HFFc6 (cell line): ENCODE results near the gene TULP4. TPM values are rescaled to one million over a fixed set of nuclear protein-coding genes. Genes with fewer than 3 reads are reported as not detected.

Experiments
- DNase-seq: peaks from one replicate; pipeline ENCODE4 v3.0.0-alpha.2; 2018
- H3K27ac Mint-ChIP-seq: 2 replicates; pipeline ENCODE4 v1.8.0; 2020; ENCODE audit warnings: mild to moderate bottlenecking, mixed read lengths
- H3K27me3 Mint-ChIP-seq: 2 replicates; pipeline ENCODE4 v1.8.0; 2021; ENCODE audit warnings: mild to moderate bottlenecking, moderate library complexity, mixed read lengths; ENCODE audit not compliant: insufficient read depth
- H3K36me3 Mint-ChIP-seq: 2 replicates; pipeline ENCODE4 v1.8.0; 2021; ENCODE audit warnings: low read depth, mixed read lengths
- H3K4me1 Mint-ChIP-seq: 2 replicates; pipeline ENCODE4 v1.8.0; 2020; ENCODE audit warnings: low read depth, mixed read lengths
- H3K4me3 Mint-ChIP-seq: 2 replicates; pipeline ENCODE4 v1.8.0; 2020; ENCODE audit warnings: mild to moderate bottlenecking, moderate library complexity, mixed read lengths
- H3K9me3 Mint-ChIP-seq: 2 replicates; pipeline ENCODE4 v1.8.0; 2020; ENCODE audit warnings: mild to moderate bottlenecking, mixed read lengths
- total RNA-seq, 6 experiments: library from RNA; stranded (reverse); fragmentation: NEBNext Ultra II Directional; extraction: Animal tissue kit (Norgen Biotek cat#: 25700); gene quantifications; 2 replicates in 1 of 6; 3 replicates in 5 of 6; pipeline ENCODE4 v1.2.3, GENCODE V29; 2021
- TF ChIP-seq, protein P1 (sequence below): fragments of 200-600 bp; sonication (generic); IDR thresholded peaks from 2 replicates; pipeline ENCODE4 v1.5.0; 2021; ENCODE audit warnings: antibody characterized with exemption, mild to moderate bottlenecking

The TULP4 gene
- total RNA-seq, 6 experiments from 2014 or later: 48.4 to 55.2 (median 51.8) TPM

DNA sequence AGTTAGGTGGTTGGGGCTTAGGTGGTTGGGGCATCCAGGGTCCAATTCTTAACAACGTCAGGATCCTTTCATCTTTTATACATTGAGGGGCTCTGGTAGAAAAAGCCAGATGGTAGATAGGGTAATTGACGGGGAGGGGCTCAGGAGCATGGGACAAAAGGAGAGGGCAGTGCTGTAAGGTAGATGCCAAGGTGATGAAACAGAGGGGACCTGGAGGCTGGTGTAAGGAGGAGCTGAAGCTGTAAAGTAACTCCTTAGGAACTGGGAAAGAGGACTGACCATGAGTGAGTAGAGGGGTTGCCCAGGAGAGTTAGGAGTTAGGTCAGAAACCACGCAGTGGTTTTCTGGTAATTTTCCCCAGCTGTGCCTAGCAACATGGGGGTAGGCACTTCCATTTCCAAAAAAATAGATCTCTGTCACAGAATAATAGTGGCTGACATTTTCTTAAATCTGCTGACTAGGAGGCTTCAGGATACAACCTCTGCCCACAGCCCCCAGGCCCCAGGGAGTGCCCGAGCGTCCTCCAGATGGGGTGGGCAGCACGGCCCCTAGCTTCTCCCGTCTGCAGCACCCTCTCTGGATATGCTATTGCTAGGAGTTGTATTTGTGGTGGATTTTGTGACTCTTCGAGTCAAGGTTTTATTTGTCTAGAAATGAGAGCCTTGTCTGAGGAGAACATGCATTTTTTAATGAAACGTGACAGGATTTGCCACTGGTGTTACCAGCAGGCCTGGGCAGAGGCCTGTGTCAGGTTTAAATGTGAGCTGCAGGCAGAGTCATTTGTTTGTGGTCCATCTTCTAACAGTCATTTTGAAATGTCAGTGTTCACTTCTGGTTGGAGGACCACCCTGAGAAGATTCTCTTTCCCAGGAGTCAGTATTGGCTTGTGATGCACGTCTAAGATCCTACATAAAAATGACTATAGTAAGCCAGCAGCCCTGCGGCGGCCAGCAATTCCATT is 44.6 kb downstream of the TULP4 start:
- TF ChIP-seq, protein P1, sequence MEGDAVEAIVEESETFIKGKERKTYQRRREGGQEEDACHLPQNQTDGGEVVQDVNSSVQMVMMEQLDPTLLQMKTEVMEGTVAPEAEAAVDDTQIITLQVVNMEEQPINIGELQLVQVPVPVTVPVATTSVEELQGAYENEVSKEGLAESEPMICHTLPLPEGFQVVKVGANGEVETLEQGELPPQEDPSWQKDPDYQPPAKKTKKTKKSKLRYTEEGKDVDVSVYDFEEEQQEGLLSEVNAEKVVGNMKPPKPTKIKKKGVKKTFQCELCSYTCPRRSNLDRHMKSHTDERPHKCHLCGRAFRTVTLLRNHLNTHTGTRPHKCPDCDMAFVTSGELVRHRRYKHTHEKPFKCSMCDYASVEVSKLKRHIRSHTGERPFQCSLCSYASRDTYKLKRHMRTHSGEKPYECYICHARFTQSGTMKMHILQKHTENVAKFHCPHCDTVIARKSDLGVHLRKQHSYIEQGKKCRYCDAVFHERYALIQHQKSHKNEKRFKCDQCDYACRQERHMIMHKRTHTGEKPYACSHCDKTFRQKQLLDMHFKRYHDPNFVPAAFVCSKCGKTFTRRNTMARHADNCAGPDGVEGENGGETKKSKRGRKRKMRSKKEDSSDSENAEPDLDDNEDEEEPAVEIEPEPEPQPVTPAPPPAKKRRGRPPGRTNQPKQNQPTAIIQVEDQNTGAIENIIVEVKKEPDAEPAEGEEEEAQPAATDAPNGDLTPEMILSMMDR: no peak
- H3K4me1 Mint-ChIP-seq: peaks cover 28% of the 10 kb centered on the region
- H3K27ac Mint-ChIP-seq: no peak overlapping the region
- no peaks in the 10 kb centered on the region for H3K9me3 Mint-ChIP-seq
- no peaks in the 10 kb centered on the region; the same call in 1 of the 2 replicates for H3K36me3 Mint-ChIP-seq
- H3K27me3 Mint-ChIP-seq: no peaks in the 10 kb centered on the region
- DNase-seq: no peak
- no peak overlapping the region for H3K4me3 Mint-ChIP-seq

DNA sequence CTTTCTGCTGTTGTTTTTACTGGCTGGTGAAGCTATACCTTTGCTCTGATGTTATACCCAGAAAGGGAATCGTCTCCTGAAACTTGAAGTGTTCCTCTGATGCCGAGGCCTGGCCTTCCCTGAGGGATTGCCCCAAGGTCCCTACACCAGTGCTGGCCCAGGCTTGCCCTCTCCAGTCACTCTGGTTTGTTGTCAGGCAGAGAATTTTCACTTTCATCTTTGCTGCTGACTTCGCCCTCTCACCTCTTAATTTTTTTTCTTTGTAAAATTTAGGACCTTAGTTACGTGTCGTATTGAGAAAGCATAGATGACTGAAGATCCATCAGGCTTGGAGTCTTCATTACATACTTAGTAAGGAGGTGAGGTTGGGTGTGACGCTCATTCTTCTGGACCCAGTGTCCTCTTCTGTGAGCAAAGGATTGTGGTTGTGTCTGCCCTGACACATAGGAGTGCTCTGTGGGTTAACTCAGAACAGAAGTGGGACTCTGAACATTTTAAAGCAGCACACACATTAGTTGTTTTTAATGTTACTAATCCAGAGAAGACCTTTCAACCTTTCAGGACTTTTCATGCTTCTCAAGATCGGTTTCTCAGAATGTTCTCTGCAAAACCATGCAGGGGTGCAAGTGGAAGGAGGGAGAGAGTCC is 45.4 kb downstream of the TULP4 start:
- Mint-ChIP-seq H3K27ac (no peak overlapping the region), H3K27me3 (no peaks in the 10 kb centered on the region), H3K4me3 (no peak overlapping the region), H3K36me3 (no peaks in the 10 kb centered on the region; the same call in 1 of the 2 replicates), H3K9me3 (no peaks in the 10 kb centered on the region), H3K4me1 (peaks cover 33% of the 10 kb centered on the region)
- no peak for DNase-seq
- TF ChIP-seq, protein P1: no peak

DNA sequence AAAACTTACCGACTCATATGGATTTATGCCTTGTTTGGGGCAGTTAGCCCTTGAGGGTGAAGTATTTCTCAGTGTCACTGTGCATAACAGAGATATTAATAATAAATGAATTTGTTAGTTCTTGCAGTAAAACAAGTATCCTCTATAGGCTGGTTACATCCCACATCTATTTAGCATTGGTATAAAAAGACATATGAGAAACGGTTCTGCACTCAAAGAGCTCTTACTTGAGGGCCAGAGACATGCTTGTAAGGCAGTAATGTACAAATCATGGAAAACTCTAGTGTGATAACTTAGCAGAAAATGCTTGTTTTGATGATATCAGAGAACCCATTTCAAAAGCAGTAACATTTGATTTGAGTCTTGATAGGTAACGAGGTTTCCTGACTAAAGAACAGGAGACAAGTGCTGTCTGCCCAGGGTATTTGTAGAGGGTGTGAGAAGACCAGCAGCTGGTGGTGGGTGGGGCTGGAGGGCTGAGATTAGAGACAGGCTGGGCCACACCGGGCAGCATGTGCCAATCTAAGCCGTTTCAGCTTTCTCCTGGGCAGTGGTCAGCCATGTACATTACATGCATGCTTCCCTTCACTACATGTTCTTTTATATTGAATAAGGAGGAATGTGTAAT is 46.3 kb downstream of the TULP4 start:
- TF ChIP-seq, protein P1: no peak
- no peaks in the 10 kb centered on the region for H3K9me3 Mint-ChIP-seq
- H3K27me3 Mint-ChIP-seq: no peaks in the 10 kb centered on the region
- no peak overlapping the region for H3K27ac Mint-ChIP-seq
- peaks cover 33% of the 10 kb centered on the region for H3K4me1 Mint-ChIP-seq
- DNase-seq: no peak
- no peaks in the 10 kb centered on the region; the same call in 1 of the 2 replicates for H3K36me3 Mint-ChIP-seq
- H3K4me3 Mint-ChIP-seq: no peak overlapping the region

DNA sequence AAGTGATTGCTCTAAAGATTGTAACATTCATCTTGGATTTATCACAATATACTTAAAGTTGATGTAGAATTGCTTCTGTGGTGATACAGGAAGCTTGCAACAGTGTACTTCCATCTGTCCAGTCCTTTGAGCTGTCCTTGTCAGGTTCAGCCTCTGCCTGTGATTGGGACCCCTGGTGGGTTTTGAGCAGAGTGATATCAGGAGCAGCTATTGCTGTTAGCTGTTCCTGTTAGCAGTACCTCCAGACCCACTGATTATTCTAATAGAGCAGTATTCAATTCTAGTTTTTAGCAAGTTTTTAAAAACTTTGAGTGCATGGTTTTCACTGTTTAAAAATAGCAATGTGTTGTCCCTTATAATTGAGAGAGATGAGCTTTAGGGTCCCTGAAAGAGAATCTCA is 48.8 kb downstream of the TULP4 start:
- Mint-ChIP-seq H3K27me3 (no peaks in the 10 kb centered on the region), H3K4me1 (peaks cover 19% of the 10 kb centered on the region), H3K36me3 (peaks cover 10% of the 10 kb centered on the region), H3K9me3 (peaks cover 10% of the 10 kb centered on the region), H3K4me3 (no peak overlapping the region), H3K27ac (no peak overlapping the region)
- TF ChIP-seq, protein P1: no peak
- DNase-seq: no peak

DNA sequence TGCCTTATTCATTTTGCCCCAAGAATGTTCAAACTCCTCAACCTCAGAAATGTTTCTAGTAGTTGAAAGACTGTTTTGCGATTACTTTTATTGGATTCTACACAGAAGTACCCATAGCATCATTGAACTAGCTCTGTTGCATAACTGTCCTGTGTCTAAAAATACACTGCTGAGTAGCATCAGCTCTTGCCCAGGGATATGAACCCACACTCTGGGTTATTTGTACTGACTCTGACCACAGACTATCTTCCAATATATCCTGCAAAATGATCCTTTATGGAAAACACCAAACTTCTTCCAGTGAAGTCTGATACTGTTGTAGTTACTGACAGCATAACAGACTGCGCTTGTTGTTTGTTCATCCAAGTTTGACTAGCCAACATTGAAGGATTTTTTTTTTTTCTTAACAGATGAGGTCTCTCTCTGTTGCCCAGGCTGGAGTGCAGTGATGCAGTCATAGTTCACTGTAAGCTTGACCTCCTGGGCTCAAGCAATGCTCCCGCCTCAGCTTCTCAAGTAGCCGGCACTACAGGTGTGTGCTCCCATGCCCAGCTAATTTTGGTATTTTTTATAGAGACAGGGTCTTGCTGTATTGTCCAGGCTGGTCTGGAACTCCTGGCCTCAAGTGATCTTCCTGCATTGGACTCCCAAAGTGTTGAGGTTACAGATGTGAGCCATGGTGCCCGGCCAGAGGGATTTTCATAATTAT is 49.9 kb downstream of the TULP4 start:
- Mint-ChIP-seq H3K4me3 (no peak overlapping the region), H3K27me3 (no peaks in the 10 kb centered on the region), H3K27ac (peak overlapping the region; percentile 3; the same call in 1 of the 2 replicates), H3K36me3 (peaks cover 16% of the 10 kb centered on the region), H3K4me1 (peaks cover 14% of the 10 kb centered on the region), H3K9me3 (peaks cover 10% of the 10 kb centered on the region)
- TF ChIP-seq, protein P1: no peak
- DNase-seq: peak; percentile 55
